Ammon's horn (tissue), 1 donor: ENCODE measurements around the gene AKTIP.
A peak's percentile ranks its signal among the peaks of the same experiment; 100 is the strongest.
"Not testable (repeated sequence)": the region's sequence is repeated elsewhere in the genome, so short reads cannot be mapped to it uniquely, and the experiment has no call there.

Experiments used
- DNase-seq: peaks from one replicate; pipeline ENCODE4 v3.0.0-alpha.2; 2016; ENCODE audit warnings: low spot score

Gene AKTIP

GRCh38 chr16:53502331-53503269, at the start of gene AKTIP:
Gene AKTIP (minus strand): TSS chr16:53503209. CDS start chr16:53500259, 2,950 bp downstream.
- DNase-seq, result peak; percentile 36

- peak; percentile 84 for DNase-seq
These were observed 47.1 kb upstream of the AKTIP start for GRCh38 chr16:53549970-53550690.

DNA sequence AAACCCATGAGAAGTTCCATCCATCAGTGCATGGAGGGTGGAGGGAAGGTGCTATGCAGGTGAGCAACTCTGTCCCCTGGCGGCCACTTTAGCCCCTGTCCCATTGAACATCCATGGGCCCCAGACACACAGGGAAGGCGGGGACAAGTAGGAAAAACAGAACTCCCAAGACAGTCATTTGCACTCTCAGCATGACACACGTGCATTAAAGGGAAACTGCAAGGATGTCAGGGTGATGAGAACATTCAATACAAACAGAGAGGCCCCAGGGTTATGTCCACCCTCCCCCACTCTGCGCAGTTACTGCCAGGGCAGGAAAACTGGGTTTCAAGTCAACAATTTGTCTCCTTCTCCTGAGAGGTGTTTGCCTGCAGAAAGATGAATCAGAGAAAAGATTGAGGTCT, 44.0 kb upstream of the AKTIP start:
- no peak for DNase-seq

DNA sequence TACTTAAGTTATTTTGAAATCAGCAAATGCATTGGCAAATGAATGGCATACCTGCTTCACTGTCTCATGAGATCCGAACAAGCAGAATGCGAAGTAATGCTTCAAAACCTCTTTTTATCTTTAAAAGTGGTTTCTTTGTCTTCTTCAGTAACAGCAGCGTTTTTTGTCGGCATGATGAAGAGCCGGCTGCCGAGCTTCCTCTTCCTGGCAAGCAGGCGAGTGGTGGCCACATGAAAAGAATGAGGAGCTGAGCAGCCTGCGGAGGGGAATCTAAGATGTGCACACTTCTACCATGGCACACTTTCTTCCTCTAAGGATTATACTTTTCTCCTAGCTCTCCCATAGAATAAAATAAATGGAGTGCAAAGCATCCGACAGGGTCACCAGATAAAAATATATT, 42.4 kb upstream of the AKTIP start:
- DNase-seq, result no peak

- DNase-seq, result no peak
These were observed 39.3 kb upstream of the AKTIP start for GRCh38 chr16:53542283-53542682.

DNA sequence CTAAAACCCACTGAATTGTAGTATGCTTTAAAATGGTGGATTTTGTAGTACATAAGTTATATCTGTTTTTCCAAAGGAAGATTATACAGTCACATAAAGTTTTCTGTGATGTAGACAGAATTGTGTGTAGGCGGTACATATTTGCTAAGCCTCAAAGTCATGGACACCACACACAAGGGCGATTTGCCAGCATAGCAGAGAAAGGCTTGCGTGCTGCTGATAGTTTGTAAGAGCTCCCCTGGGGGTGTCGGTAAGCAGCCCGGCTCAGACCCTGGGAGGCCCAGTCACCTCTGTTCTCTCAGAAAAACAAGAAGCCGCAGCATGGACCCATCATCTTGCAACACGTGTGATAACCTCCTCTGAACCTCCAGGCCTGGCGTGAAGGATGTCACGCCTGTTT, 38.3 kb upstream of the AKTIP start:
- DNase-seq, result no peak

DNA sequence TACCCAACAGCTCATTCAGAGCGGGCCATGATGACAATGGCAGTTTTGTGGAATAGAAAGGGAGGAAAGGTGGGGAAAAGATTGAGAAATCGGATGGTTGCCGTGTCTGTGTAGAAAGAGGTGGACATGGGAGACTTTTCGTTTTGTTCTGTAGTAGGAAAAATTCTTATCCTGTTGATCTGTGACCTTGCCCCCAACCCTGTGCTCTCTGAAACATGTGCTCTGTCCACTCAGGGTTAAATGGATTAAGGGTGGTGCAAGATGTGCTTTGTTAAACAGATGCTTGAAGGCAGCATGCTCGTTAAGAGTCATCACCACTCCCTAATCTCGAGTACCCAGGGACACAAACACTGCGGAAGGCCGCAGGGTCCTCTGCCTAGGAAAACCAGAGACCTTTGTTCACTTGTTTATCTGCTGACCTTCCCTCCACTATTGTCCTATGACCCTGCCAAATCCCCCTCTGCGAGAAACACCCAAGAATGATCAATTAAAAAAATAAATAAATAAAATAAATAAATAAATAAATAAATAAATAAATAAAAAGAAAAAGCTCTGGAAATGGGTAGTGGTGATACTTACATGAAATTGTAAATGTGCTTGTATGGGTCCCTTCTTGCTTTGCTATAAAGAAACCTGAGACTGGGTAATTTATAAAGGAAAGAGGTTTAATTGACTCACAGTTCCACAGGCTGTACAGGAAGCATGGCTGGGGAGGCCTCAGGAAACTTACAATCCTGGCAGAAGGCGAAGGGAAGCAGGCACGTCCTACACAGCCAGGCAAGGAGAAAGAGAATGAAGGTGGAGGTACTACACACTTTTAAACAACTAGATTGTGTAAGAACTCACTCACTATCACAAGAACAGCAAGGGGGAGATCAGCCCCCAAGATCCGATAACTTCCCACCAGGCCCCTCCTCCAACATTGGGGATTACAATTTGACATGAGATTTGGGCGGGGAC, 37.0 kb upstream of the AKTIP start:
- not testable (repeated sequence) for DNase-seq

GRCh38 chr16:53539346-53539745, 36.3 kb upstream of the AKTIP start:
- DNase-seq, result not testable (repeated sequence)

GRCh38 chr16:53537626-53538025, 34.6 kb upstream of the AKTIP start:
- no peak for DNase-seq

DNA sequence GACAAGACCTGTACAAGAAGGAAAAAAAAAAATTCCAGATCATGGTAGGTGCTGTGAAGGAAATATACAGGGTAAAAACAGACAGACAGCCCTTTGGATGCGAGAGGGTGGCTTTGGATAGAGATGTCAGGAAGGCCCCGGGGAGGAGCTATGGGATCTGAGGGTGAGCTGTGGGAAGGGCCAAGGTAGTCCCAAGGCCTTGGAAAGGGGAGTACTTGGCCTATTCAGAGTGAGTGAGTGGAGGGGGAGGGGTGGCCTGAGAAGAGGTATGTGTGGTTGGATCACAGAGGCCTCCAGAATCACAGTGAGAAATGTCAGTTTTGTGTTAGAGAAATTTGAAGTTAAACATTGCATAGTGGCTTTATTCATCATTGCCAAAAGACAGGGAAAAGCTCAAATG, 31.2 kb upstream of the AKTIP start:
- DNase-seq, result no peak

GRCh38 chr16:53530741-53531140, 27.7 kb upstream of the AKTIP start:
- no peak for DNase-seq

DNA sequence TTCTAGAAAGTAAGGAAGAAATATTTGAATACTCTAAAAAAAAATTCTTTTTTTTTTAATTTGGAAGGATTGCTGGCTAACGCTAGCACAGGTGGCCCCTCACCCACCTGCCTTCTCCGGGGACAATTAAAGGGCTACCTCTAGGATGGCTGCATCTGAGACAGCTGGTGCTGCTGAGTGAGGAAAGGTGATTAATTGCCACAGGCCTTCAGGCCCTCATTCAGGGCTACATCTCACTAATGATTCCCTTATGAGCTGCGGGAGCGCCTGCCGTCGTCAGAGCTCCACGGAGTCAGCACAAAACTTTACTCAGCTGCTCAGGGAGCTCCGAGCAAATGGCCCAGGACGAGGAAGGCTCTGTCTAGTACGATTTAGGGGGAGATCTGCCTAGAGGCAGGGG, 27.0 kb upstream of the AKTIP start:
- DNase-seq, result no peak

DNA sequence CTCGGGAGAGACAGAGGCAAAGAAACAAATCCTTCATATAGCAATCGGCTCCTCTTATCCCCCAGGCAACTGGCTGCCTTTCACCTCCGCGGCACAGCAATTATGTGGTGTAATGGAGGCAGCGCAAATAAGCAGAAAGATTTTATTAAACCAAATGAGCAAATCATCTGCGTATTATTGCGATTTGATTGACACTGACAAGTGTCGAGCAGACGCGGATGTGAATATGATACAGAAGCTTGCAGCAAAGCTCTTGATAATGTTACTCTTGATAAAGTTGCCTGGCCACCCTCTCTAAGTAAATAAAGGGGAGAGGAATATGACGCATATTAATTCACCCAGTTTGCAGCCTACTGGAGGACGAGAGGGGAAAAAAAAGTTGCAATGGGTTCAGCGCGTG, 26.5 kb upstream of the AKTIP start:
- DNase-seq, result no peak

- no peak for DNase-seq
These were observed 25.8 kb upstream of the AKTIP start for GRCh38 chr16:53528797-53529196.

GRCh38 chr16:53523971-53524548, 21.1 kb upstream of the AKTIP start:
- DNase-seq, result no peak

DNA sequence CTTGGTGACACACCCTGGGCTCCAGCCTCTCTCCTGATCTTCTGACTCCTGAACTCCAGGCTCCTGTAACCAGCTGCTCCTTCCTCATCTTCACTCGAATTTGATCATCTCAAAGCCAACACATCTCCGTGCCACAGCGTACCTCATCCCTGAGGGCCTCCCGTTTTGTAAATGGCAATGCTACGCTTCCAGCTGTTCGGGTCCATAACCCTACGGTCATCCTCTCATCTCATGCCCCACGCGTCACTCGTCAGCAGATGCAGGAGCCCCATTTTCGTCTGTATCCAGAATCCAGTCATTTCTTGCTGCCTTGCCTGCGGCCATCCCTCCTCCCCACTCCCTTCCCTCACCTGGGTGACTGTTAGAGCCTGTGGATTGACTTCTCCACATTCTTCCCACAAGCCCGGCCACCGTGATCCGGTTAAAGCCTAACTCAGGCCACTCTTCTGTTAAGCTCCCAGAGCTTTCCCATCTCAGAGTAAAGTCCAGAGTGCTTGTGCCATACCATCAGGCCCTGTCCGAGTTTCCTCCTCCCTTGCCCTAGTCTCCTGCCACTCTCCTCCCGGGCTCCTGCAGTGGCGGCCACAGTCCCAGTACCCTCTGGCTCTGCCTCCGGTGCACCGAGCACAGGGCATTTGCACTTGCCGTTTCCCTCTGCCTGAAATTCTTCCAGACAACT, 20.3 kb upstream of the AKTIP start:
- no peak for DNase-seq

- DNase-seq, result no peak
These were observed 16.5 kb upstream of the AKTIP start for GRCh38 chr16:53519417-53520091.

DNA sequence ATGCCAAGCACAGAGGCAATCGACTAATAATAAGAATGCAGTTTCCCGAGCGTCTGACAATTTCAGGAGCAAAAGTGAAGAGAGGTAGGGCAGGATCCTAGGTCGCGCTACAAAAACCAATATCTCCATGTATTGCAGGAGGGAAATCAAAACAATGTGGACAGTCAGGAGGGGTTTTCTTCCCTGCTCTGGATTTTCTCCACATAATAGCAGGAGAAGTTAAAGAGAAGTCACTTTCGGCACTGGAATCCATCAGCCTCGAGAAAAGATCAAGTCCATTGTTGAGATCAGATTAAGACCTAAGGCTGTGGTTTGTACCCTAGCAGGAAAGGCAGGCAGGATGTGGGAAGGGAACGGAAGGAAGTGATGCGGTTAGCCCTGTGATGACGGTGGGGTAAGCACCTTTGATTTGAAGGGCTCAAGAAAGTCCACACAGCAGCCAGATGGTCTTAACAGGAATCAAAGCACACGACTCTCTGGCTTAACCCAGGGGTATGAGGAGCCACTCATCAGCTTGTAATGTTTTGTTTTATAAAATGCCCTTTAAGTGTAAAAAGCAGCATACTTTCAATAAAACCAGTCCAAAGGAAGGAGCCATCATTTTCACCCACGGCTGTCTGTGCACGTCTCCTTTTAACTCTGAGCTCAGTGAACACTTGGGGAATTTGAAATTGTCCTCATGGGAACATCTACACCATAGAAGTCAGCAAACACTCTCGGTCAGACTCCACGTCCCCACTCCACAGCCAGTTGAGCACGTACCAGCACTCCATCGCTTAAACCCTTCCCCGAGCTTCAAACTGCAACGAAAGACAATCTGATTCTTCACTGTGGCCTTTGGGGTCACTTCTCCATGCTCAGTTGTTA, 15.8 kb upstream of the AKTIP start:
- peak; percentile 42 for DNase-seq

GRCh38 chr16:53517851-53518250, 14.8 kb upstream of the AKTIP start:
- no peak for DNase-seq
